Kidney (tissue), 14 donors: Measurements from ENCODE around the gene SFTA2. TPM values are rescaled to one million over a fixed set of nuclear protein-coding genes. Genes with fewer than 3 reads are reported as not detected.

Source experiments
- DNase-seq, 5 donors: peaks; one replicate each; pipeline ENCODE4 v3.0.0-alpha.2; 2013 to 2020
- FAIRE-seq: peaks from 2 replicates; lab custom pipeline; 2012; peaks lifted over from hg19 to GRCh38; lab: Jason Lieb, UNC
- H3K27ac ChIP-seq, 2 donors: one replicate each; pipeline ENCODE4 v1.7.0; 2013; ENCODE audit warnings: low read depth in 2 of 2, low read length in 2 of 2, inconsistent platforms in 1 of 2
- H3K27me3 ChIP-seq: one replicate; pipeline ENCODE4 v1.7.1; 2013; ENCODE audit warnings: low read length, inconsistent platforms; ENCODE audit not compliant: control insufficient read depth, insufficient read depth
- H3K36me3 ChIP-seq, 3 donors: one replicate each; pipeline versions ENCODE4 v1.7.0 to v1.7.1; 2013; ENCODE audit warnings: low read length in 3 of 3, control low read depth in 1 of 3, inconsistent platforms in 1 of 3; ENCODE audit not compliant: insufficient read depth in 3 of 3, control insufficient read depth in 2 of 3
- H3K4me1 ChIP-seq, 3 donors: one replicate each; pipeline versions ENCODE4 v1.7.0 to v1.7.1; 2013; ENCODE audit warnings: low read length in 3 of 3, inconsistent platforms in 1 of 3, low read depth in 1 of 3; ENCODE audit not compliant: control insufficient read depth in 2 of 3, insufficient read depth in 2 of 3
- H3K4me3 ChIP-seq, 3 donors: one replicate each; pipeline versions ENCODE4 v1.7.0 to v1.8.1; 2013; ENCODE audit warnings: low read length in 3 of 3, control low read depth in 1 of 3, inconsistent platforms in 1 of 3
- H3K9ac ChIP-seq, 3 donors: one replicate each; pipeline versions ENCODE4 v1.7.0 to v1.7.1; 2013; ENCODE audit warnings: low read length in 3 of 3, control low read depth in 1 of 3, inconsistent platforms in 1 of 3
- H3K9me3 ChIP-seq, 3 donors: one replicate each; pipeline versions ENCODE4 v1.7.0 to v1.7.1; 2013; ENCODE audit warnings: low read length in 3 of 3, control low read depth in 1 of 3, inconsistent platforms in 1 of 3; ENCODE audit not compliant: control insufficient read depth in 2 of 3, insufficient read depth in 1 of 3
- intact Hi-C: fragments of 100-400 bp; cut with DNase I; formaldehyde crosslinking; loops from one replicate; pipeline ENCODE4 v1.11.1; 2022
- polyA plus RNA-seq: library from polyadenylated mRNA; stranded (reverse); fragments of 350-450 nt; fragmentation: Illumina TruSeq; extraction: RNeasy Lipid Tissue Mini Kit (QIAGEN cat#74804); gene quantifications from one replicate; pipeline ENCODE4 v1.2.3, GENCODE V29; 2014; ENCODE audit warnings: low read depth, low replicate concordance; ENCODE audit not compliant: insufficient read depth
- total RNA-seq: library from RNA; stranded (reverse); fragmentation: NEBNext Ultra II Directional; extraction: Animal tissue kit (Norgen Biotek cat#: 25700); gene quantifications from one replicate; pipeline ENCODE4 v1.2.1, GENCODE V29; 2021
- TF ChIP-seq, protein P1 (sequence below): IDR thresholded peaks from 3 replicates; pipeline ENCODE4 v1.5.1; 2012; ENCODE audit warnings: mild to moderate bottlenecking, moderate library complexity, borderline replicate concordance; ENCODE audit not compliant: insufficient read depth; ENCODE audit errors: extremely low read depth
- donor health status: control.
- donor health status: control.
- donor health status: control.
- donor health status: control.
- donor health status: control.
- donor health status: DM: yes; HTN: yes; CAD: no.
- donor health status: Normal renal cell carcinoma (clear cell type).

Gene SFTA2
- total and polyA plus RNA-seq, 2 donors from 2014 or later: 7.4 to 30.5 TPM

- no peak overlapping the region for H3K9ac ChIP-seq
- FAIRE-seq: no peak
- no peak overlapping the region for H3K4me3 ChIP-seq
- TF ChIP-seq, protein P1, sequence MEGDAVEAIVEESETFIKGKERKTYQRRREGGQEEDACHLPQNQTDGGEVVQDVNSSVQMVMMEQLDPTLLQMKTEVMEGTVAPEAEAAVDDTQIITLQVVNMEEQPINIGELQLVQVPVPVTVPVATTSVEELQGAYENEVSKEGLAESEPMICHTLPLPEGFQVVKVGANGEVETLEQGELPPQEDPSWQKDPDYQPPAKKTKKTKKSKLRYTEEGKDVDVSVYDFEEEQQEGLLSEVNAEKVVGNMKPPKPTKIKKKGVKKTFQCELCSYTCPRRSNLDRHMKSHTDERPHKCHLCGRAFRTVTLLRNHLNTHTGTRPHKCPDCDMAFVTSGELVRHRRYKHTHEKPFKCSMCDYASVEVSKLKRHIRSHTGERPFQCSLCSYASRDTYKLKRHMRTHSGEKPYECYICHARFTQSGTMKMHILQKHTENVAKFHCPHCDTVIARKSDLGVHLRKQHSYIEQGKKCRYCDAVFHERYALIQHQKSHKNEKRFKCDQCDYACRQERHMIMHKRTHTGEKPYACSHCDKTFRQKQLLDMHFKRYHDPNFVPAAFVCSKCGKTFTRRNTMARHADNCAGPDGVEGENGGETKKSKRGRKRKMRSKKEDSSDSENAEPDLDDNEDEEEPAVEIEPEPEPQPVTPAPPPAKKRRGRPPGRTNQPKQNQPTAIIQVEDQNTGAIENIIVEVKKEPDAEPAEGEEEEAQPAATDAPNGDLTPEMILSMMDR: no peak
- intact Hi-C loops: no loop called here
- no peak for DNase-seq
- H3K27me3 ChIP-seq: no peaks in the 10 kb centered on the region
- H3K27ac ChIP-seq: no peak overlapping the region
- peaks cover 2 to 16% (median 13%) of the 10 kb centered on the region in 3 donors for H3K36me3 ChIP-seq
- peaks cover 0 to 4% (median 1%) of the 10 kb centered on the region in 3 donors for H3K4me1 ChIP-seq
- H3K9me3 ChIP-seq: no peaks in the 10 kb centered on the region
Observed at GRCh38 chr6:30922447-30922852, 9.5 kb downstream of the SFTA2 start.

- DNase-seq: no peak
- Histone ChIP-seq H3K27me3 (no peaks in the 10 kb centered on the region), H3K27ac (no peak overlapping the region), H3K4me1 (peaks cover 0 to 22% (median 20%) of the 10 kb centered on the region in 3 donors), H3K36me3 (peaks cover 2 to 13% (median 11%) of the 10 kb centered on the region in 3 donors), H3K9me3 (no peaks in the 10 kb centered on the region), H3K4me3 (no peak overlapping the region), H3K9ac (no peak overlapping the region)
- intact Hi-C loops: loop anchor here (10.0 kb wide), 1 partner anchor 156 kb away; no protein-coding TSS in a partner anchor
- no peak for FAIRE-seq
- TF ChIP-seq, protein P1: no peak
Observed at GRCh38 chr6:30918670-30919069, 13.3 kb downstream of the SFTA2 start.

GRCh38 chr6:30917487-30917886 is 14.5 kb downstream of the SFTA2 start:
- Histone ChIP-seq H3K9me3 (no peaks in the 10 kb centered on the region), H3K4me3 (no peak overlapping the region), H3K4me1 (peaks cover 0 to 31% (median 22%) of the 10 kb centered on the region in 3 donors), H3K9ac (peak overlapping the region in 1 of 3 donors; percentile 22), H3K36me3 (peaks cover 2 to 20% (median 5%) of the 10 kb centered on the region in 3 donors), H3K27ac (no peak overlapping the region), H3K27me3 (no peaks in the 10 kb centered on the region)
- FAIRE-seq (no peak), DNase-seq (no peak)
- TF ChIP-seq, protein P1: no peak
- intact Hi-C loops: loop anchor here (10.0 kb wide), 1 partner anchor 157 kb away; no protein-coding TSS in a partner anchor
